Dermis microvascular lymphatic vessel endothelial cell (primary cell): ENCODE results near the gene DNAH14. TPM values are rescaled to one million over a fixed set of nuclear protein-coding genes. Genes with fewer than 3 reads are reported as not detected.
A peak's percentile ranks its signal among the peaks of the same experiment; 100 is the strongest.
"Not testable (repeated sequence)": the region's sequence is repeated elsewhere in the genome, so short reads cannot be mapped to it uniquely, and the experiment has no call there.

Experiments
- DNase-seq, 2 donors: peaks; one replicate each; pipeline versions ENCODE4 v3.0.0 to v3.0.0-alpha.2; 2010; ENCODE audit warnings: low read depth in 2 of 2
- total RNA-seq: library from RNA; depleted of rRNA; stranded (reverse); fragments of >200 nt; gene quantifications from 2 replicates; pipeline ENCODE4 v1.2.1, GENCODE V29; 2014

The DNAH14 gene
- total RNA-seq, 1 donor from 2014 or later: 4.6 TPM

GRCh38 chr1:225253173-225253572 lies 323.7 kb downstream of the DNAH14 start:
- no peak for DNase-seq

DNA sequence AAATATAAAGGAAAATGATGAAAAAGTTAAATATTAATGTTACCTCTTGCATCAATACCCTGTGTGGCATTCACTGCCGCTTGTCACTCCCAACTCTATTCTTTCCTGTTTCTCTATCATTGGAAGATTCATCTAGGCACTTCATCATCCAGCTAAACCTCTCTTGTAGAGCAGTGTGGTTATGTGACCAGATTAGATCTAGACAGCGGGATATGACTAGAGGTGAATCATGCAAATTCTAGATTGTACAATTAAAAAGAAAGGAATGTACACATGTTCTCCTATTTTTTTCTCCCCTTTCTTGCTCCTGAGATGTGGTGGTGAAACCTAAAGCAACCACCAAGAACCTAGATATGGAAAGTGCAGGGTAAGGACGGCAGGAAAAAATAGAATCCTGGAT lies 324.3 kb downstream of the DNAH14 start:
- DNase-seq: no peak

DNA sequence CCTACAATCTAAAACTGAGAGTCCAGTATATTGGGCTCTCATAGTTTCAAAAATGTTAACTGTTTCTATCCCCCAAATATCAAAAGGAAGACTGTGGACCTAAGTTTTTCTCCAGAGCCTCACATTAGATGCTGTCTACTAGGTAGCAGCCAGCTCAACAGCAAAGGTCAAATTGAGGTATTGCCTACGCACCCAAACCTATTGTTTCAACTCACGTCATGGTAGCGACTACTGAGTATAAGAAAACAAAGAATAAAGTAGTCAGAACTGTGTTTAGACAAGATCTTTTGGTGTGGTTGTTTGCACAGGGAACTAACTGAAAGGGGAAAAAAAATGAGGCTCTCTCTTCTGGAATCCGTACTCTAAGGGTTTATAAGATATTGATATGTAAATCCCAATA lies 325.2 kb downstream of the DNAH14 start:
- DNase-seq: no peak

DNA sequence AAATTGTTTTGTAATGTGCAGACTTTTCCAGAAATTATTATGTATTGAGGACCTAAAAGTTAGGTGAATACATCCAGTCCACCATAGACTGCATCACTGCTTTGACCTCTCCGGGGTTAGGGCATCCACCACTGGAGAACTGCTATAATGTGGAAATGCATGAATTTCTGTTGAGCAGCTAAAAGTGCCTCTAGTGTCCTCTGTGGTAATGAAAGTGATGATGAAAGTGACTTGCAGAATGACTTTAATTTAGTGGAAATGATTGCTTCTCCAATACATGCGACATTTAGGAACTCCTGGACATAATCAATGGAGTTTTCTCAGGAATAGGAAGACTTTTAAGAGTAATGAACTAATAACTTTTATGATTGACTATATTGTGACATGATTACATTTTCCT lies 327.6 kb downstream of the DNAH14 start:
- no peak for DNase-seq

GRCh38 chr1:225258811-225259210 lies 329.3 kb downstream of the DNAH14 start:
- no peak for DNase-seq

DNA sequence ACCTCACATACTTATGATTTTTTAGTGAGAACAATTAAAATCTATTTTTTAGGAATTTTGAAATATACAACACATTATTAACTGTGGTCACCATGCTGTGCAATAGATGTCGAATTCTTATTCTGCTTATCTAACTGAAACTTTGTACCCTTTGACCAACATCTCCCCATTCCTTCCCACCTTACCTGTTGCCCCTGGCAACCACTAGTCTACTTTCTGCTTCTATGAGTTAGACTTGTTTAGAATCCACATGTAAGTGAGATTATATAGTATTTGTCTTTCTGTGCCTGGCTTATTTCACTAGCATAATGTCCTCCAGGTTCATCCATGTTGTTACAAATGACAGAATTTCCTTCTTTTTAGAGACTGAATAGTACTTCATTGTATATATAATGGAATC lies 330.1 kb downstream of the DNAH14 start:
- DNase-seq: no peak

DNA sequence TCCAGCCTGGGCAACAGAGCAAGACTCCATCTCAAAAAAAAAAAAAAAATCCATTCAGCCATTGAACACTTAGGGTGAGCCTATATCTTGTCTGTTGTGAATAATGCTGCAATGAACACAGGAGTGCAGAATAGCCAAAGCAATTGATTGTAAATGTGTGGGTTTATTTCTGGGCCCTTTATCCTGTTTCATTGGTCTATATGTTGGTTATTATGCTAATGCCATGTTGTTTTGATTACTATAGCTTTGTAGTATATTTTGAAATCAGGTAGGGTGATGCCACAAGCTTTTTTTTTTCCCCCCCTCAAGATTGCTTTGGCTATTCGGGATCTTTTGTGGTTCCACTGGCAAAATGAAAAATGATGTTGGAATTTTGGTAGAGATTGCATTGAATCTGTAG lies 330.8 kb downstream of the DNAH14 start:
- DNase-seq: no peak

DNA sequence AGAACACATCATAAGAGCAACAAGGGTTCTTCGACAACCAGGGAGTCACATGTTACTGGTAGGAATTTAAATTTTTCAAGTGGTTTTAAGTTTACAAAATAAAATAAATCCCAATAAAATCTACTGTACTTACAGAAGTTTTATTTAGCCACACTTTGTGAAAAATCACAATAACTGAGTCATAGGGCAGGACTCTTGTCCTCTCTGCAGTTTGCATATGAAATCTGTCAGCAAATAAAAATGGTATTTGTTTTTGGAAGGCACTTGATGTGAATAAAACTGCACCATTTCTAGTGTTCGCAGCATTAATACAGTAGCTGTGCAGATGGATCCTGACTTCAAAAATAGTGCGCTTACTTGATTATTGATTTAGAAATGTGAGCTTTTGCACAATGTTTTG lies 348.0 kb downstream of the DNAH14 start:
- no peak for DNase-seq

GRCh38 chr1:225280563-225280962 lies 351.1 kb downstream of the DNAH14 start:
- no peak for DNase-seq

GRCh38 chr1:225290244-225290643 lies 360.8 kb downstream of the DNAH14 start:
- DNase-seq: no peak

DNA sequence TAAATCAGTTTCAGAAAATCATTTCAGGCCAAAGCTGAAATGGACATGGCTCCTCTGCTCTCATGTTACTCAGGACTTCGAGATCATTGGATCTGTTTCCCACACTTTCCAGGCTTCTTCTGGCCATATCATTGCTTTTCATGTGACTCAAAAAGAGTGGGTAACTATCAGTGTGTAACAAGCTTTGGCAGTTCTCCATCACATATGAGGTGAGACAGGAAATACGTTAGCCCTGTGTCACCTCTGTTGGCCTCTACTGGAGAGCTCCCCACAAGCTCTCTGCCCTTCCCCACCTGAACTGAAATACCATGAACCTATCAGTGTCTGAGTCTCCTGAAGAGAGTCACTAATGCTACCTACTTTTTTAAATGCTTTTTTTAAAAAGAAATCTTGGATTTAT lies 370.1 kb downstream of the DNAH14 start:
- no peak for DNase-seq

- no peak for DNase-seq
Measured at GRCh38 chr1:225300381-225300780, 370.9 kb downstream of the DNAH14 start.

DNA sequence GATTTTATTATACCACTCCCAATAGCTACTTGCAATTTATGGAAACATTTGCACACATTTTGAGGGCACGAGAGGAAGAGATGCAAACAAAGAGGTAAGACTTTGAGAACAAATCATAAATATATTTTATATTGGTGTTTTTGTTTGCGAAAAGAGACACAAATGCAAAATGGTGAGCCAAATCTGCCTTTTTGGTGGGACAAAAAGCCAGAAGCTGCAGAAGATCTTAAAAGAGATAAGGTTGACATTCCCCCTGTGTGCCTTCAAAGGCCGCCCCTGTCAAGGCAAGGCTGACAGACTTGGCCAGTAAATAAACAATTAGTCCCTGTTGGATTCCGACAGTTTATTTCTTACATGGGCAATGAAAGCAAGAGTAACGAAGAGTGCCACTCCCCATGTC lies 375.5 kb downstream of the DNAH14 start:
- DNase-seq: no peak

DNA sequence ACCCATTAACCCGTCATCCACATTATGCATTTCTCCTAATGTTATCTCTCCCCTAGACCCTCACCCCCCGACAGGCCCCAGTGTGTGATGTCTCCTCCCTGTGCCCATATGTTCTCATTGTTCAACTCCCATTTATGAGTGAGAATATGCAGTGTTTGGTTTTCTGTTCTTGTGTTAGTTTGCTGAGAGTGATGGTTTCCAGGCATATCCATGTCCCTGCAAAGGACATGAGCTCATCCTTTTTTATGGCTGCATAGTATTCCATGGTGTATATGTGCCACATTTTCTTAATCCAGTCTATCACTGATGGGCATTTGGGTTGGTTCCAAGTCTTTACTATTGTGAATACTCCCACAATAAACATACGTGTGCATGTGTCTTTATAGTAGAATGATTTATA lies 381.1 kb downstream of the DNAH14 start:
- DNase-seq: not testable (repeated sequence)

- peak; percentile 24 to 33 for DNase-seq
Measured at GRCh38 chr1:225318706-225319575, 389.5 kb downstream of the DNAH14 start.

GRCh38 chr1:225319871-225320270 lies 390.4 kb downstream of the DNAH14 start:
- no peak for DNase-seq

DNA sequence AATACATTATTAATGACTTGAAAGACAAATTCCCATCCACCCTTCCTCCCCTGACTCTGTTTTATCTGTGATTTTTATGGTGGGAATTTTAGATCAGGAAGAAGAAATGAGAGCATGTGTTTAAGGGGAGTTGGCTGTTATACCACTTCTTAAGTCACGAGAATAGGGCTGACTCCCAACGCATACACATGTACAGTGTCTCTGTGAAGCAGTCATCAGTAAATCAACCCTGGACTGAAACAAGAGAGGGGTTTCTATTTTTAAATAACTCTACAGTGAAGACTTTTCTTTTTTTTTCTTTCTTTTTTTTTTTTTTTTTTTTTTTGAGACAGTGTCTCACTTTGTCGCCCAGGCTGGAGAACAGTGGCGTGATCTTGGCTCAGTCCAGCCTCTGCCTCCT lies 392.3 kb downstream of the DNAH14 start:
- no peak for DNase-seq

DNA sequence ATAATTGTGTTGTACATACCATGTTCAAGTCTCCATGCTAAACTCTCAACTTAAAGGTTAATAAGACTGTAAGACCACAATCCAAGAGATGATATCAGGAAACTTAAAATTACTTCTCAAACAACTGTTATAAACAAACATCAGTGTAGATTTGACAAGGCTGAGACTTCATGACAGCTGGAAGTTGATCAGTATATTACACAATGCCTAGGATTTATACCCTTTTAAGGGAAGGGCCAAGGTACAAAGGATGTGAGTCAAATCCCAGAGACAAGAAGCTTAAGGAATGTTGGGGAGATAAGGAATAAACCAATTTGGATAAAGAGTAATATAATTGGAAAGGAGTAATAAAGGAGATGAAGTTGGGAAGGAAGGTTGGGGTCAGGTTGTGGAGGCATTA lies 399.6 kb downstream of the DNAH14 start:
- DNase-seq: no peak

- DNase-seq: not testable (repeated sequence)
Measured at GRCh38 chr1:225329996-225330395, 400.5 kb downstream of the DNAH14 start.

DNA sequence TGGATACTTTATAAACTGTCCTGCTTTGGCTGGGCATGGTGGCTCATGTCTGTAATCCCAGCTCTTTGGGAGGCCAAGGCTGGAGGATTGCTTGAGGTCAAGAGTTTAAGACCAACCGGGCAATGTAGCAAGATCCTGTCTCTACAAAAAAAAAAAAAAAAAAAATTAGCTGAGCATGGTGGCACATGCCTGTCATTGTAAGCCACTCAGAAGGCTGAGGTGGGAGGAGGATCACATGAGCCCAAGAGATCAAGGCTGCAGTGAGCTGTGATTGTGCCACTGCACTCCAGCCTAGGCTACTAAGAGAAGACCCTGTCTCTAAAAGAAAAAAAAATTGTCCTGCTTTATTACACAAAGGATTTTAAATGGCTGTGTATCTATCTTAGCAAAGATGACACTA lies 403.2 kb downstream of the DNAH14 start:
- DNase-seq: no peak

GRCh38 chr1:225335098-225335778 lies 405.8 kb downstream of the DNAH14 start:
- DNase-seq: not testable (repeated sequence)

DNA sequence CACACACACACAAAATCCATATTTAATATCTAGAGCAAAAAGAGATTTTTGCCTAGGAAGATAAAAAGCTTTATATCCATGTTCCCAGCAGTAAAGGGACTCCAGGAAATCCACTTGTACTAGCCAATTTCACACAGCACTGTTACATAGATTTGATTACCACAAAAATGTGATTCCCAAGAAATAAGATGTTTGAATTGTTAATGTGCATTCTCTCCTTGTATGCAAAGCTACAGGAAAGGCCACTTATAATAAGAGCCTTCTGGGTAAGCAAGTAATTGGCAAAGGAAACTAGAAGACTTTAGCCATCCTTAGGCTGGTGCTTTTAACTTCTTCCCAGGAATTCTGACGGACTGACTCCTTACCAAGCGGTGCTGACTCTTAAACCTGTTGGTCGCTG lies 409.1 kb downstream of the DNAH14 start:
- no peak for DNase-seq

GRCh38 chr1:225341642-225342041 lies 412.2 kb downstream of the DNAH14 start:
- DNase-seq: no peak
